Activated gamma-delta T cell treated with Interleukin-2 at 50 U/mL for 16 hours (primary cell): ENCODE results near the gene ARPC3.
"Not testable (repeated sequence)": the region's sequence is repeated elsewhere in the genome, so short reads cannot be mapped to it uniquely, and the experiment has no call there.

Experiments
- DNase-seq: peaks from one replicate; pipeline ENCODE4 v3.0.0-alpha.2; 2020

Gene ARPC3

GRCh38 chr12:110449799-110450497, at the start of gene ARPC3:
Gene ARPC3, minus strand, starts transcription at chr12:110450337. Its CDS starts 77 bp downstream, at chr12:110450260.
- peak; percentile 94 for DNase-seq

GRCh38 chr12:110498984-110499706, 49.0 kb upstream of the ARPC3 start:
- DNase-seq, result no peak

GRCh38 chr12:110475426-110475825, 25.3 kb upstream of the ARPC3 start:
- no peak for DNase-seq

DNA sequence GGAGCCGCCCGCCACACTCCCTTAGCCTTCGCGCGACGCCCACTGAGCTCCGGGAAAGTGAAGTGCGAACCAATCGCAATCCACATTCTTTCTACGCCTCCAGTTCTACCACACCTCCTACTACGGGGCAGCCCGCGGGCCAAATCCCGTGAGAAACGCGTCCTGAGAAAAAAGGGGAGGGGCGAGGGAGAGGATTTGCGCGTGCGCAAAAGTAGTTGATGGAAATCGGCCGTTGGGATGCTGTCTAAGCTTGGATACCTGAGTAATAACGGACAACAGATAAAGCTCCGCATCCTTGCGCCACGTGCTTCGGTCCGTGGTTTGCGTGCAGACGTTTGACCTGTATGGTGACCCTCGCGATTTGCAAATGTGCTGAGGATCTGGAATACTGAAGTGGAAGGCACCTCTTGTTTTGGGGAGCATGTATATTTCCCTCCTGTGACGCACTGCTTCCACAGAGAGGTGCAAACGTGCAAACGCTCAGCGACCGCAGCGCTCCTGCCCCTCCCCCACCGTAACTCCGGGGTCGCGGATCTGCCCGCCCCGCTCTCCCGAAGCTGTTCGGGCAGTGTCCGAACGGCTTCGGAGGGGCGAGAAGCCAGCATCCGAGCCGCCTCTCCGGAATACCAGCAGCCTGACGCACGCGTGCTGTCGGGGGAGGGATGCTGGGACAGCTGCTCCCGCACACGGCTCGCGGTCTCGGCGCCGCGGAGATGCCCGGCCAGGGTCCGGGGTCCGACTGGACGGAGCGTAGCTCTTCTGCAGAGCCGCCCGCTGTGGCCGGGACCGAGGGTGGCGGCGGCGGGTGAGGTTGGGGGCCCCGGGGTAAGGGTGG, 18.3 kb upstream of the ARPC3 start, which contains the start of the genes FAM216A and GPN3:
Gene FAM216A (plus strand): TSS at position 632 of the 835 bp plus-strand sequence. CDS start 31 bp downstream, at position 663.
Gene GPN3 (minus strand): TSS at position 44 of the 835 bp plus-strand sequence. CDS start 54 bp downstream, outside the sequence.
- peak; percentile 94 for DNase-seq

DNA sequence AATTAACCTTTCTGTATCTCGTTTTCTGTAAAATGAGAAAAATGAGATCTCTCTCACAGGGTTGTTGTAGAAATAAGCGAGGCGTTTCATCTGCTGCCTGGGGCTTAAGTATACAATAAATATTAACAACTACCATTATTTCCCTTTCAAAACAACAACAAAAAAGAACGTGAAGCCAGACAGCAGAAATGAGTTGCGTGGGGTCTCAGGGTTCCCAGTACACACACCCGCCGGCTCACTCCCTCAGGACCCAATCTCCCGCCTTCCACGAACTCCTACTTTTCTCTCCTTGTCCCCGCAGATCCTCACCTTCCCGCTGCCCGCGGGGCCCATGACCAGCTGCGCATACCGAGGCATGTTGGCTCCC, 17.7 kb upstream of the ARPC3 start:
- no peak for DNase-seq

- no peak for DNase-seq
Observed at GRCh38 chr12:110466791-110467190, 16.7 kb upstream of the ARPC3 start.

GRCh38 chr12:110465765-110466164, 15.6 kb upstream of the ARPC3 start:
- DNase-seq, result not testable (repeated sequence)

- no peak for DNase-seq
Observed at GRCh38 chr12:110465024-110465423, 14.9 kb upstream of the ARPC3 start.

GRCh38 chr12:110461189-110461588, 11.1 kb upstream of the ARPC3 start:
- DNase-seq, result not testable (repeated sequence)

DNA sequence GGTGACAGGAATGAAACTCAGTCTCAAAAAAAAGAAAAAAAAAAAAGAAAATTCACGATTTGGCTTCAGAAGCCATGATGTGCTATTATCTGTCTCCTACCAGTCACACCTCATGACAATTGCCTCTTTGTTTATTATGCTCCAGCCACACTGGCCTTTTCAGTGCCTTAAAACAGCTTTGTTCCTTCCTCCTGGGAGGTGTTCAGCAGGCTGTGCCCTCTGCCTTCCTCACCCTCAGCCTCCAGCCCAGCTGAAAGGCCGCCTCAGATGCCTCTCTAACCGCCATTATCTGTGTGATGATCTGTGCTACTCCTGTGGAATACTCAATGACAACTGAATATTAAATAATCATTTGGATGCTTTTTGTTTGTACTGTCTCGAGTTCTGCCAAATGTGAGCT, 8.6 kb upstream of the ARPC3 start:
- DNase-seq, result no peak

DNA sequence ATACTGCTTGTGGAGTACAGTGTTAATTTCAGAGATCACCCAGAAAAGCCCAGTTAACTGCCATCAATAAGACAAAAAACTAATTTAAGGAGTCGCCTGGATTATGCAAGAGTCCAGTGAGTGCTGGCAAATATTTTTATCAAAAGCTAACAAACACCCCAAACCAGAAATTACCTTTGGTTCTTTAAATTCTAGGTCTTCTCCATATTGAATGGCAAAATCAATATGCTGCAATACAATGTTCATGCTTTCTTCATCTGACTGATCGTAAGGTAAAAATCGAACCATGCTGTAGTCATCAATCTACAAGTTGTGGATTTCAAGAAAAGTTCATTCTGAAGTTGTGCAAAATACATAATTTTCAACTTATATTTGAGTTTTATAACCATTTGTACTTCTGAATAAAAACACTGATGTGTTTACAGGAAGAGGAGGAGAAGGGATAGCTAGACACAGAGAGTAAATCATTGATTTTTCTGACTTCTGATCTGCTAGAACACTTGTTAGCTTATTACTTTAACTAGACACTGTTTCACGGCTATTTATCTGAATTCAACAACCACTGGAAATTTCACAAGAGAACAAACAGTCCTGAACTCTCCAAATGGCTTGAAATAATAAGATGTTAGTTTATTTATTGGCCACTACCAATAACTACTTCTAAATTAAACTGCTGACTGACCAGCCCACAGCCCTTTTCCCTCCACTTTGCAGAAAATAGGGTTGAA, 3.6 kb upstream of the ARPC3 start:
- no peak for DNase-seq

GRCh38 chr12:110451263-110451662, 1.1 kb upstream of the ARPC3 start:
- DNase-seq, result no peak

DNA sequence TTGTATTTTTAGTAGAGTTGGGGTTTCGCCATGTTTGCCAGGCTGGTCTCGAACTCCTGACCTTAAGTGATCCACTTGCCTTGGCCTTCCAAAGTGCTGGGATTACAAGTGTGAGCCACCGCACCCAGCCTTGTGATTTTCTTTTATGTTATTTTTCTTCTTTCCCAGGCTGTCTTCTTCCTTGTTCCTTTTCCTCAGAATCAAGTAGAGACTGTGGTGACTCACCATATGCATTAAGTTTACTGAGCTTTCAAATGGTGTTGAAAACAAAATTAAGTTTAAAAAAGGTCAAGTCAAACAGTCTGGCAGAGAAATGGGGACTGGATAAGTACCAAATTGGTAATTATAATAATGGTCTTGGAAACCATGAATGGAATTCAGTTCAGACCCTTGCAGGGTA, 5.7 kb downstream of the ARPC3 start:
- no peak for DNase-seq

DNA sequence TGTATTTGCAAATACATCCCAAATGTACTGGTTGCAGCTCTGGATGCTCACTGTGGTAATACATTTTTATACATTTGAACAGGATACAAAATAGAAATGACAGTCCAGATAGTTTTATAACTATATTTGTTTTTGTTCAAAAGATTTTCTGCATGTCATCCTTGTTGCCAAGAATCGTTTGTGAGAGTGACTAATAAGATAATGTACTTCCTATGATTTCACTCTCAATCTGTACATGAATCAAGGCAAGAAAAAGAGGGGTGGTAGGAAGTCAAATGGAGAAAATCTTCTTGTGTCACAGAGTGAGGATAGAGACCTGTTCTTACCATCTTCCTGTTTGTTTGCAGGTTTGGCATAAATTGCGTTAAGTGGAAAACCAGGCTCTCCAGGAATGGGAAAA, 13.9 kb downstream of the ARPC3 start:
- no peak for DNase-seq

GRCh38 chr12:110431957-110432587, 18.1 kb downstream of the ARPC3 start:
- DNase-seq, result no peak

DNA sequence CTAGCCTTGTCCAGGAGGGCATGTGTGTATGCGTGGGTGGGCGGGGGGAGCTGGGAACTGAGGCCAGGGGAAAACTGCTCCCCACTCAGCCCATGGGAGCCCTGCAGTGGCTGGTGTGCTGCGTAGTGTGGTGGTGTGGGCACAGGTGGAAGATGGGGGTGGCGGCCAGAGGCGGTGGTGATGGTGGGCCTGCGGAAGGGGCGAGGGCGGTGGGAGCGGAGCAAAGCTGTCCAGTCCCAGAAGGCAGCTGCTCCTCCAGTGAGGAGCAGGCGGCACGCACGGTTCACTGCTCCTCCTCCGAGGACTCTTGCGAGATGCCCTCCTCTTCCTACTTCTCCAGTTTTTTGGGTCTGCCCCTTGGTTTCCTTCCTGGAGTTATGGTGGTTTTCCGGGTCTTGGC, 20.5 kb downstream of the ARPC3 start:
- not testable (repeated sequence) for DNase-seq

DNA sequence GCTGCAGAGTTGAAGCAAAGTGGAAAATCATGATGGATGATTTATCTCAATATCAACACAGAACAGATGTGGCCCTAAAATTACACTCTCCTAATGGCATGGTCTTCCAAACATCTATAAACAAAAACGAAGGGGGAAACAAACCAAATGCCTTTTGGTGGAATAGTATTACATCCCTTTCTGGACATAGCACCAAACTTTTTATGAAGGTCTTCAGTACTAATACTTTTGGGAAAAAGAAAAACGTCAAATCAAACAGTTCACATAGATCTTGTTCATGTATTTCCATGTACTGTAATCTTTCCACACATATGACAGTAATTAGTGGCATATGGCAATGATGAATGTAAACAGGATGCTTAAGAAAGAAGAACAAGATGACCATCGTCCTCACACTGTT, 23.7 kb downstream of the ARPC3 start:
- no peak for DNase-seq

DNA sequence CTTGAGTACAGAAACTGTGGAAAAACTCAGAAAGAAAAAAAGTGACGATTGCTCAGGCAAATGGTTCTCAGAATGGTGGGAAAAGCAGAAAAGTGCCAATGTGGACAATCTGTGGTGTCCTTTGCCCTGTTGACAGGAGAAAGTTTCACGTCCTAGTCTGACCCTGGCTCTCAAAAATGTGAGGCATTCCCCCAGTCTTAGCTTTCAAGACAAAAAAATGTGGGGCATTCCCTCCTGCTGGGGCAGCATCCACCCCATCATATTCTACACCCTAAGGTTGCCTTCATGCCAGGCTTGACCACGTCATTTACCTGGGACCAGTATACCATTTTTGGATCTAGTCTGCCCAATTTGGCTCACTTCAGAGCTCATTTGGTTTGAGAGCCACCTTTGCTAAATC, 25.9 kb downstream of the ARPC3 start:
- DNase-seq, result no peak

DNA sequence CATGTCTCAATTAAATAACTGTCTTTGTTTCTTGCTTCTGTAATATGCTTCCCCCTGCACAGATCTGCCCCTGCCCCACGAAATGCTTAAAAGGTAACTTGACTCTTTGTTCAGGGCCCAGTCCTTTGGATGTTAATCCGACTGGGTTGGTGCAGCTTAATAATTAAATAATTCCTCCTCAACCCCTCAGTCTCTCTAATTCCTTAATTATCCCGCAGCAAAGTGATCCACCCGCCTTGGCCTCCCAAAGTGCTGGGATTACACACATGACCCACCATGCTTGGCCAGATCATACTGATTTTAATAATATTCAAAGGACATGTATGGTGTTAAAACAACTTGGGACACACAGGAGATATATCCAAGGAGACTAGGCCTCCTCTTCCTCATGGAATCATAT, 28.4 kb downstream of the ARPC3 start:
- DNase-seq, result no peak

DNA sequence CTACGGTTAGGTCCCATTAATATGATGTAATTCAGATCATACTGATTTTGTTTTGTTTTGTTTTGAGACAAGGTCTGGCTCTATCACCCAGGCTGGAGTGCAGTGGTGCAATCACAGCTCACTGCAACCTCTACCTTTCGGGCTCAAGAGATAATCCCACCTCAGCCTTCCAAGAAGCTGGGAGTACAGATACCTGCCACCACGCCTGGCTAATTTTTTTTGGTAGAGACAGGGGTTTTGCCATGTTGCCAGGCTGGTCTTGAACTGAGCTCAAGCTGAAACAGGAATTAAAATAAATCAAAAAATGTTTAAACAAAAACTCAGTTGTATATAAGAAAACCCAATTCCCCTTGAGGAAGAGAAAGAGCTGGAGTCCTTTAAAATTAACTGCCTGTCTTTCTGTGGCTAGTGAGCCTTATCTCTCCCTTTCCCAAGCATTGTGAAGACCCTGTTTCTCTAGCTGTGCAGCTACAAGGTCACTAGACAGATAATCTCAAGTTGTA, 28.9 kb downstream of the ARPC3 start:
- DNase-seq, result no peak

- not testable (repeated sequence) for DNase-seq
Observed at GRCh38 chr12:110420644-110421043, 29.5 kb downstream of the ARPC3 start.

GRCh38 chr12:110417113-110417512, 33.0 kb downstream of the ARPC3 start:
- not testable (repeated sequence) for DNase-seq
